ENCODE measurements around the gene BLVRB.

DNA sequence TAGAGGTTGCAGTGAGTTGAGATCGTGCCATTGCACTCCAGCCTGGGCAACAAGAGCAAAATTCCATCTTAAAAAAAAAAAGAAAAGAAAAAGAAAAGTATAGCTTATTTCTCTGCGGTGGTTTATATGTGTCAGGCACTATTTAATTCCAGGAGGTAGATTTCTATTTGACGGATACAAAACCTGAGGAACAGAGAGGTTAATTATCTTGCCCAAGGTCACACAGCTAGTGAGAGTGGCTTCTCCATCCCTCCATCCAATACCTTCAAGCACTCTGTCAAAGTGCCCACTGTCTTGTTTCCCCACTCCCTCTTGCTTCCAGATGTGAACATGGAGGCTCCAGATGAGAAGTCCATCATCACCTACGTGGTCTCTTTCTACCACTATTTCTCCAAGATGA is 36.1 kb upstream of the BLVRB start:
- no peak for TF ChIP-seq ZNF274 (IDR thresholded peaks at IDR 0.05; ENCODE audit: low read depth, low read length)
- TF ChIP-seq YY1 (IDR thresholded peaks at IDR 0.05; ENCODE audit: insufficient read depth, insufficient read length): no peak

Measured in NT2/D1 (cell line).